Measurements from ENCODE around the gene MIP.

MIP gene

GRCh38 chr12:56434828-56435227 is 19.6 kb downstream of the MIP start:
- TF ChIP-seq CTCF (IDR thresholded peaks at IDR 0.05; ENCODE audit: low read length, missing control alignments), result no peak
- no peak for DNase-seq (ENCODE audit: low read depth)
- no peak overlapping the region for H3K4me3 ChIP-seq (replicated peaks; ENCODE audit: low read depth, low read length)

GRCh38 chr12:56431850-56432249 is 22.6 kb downstream of the MIP start:
- peak; percentile 77 for DNase-seq (ENCODE audit: low read depth)
- no peak for TF ChIP-seq CTCF (IDR thresholded peaks at IDR 0.05; ENCODE audit: low read length, missing control alignments)
- H3K4me3 ChIP-seq (replicated peaks; ENCODE audit: low read depth, low read length), result no peak overlapping the region

- DNase-seq (ENCODE audit: low read depth), result no peak
- H3K4me3 ChIP-seq (replicated peaks; ENCODE audit: low read depth, low read length), result no peak overlapping the region
- no peak for TF ChIP-seq CTCF (IDR thresholded peaks at IDR 0.05; ENCODE audit: low read length, missing control alignments)
Measured at GRCh38 chr12:56431288-56431687, 23.2 kb downstream of the MIP start.

- no peak overlapping the region for H3K4me3 ChIP-seq (replicated peaks; ENCODE audit: low read depth, low read length)
- DNase-seq (ENCODE audit: low read depth), result no peak
- TF ChIP-seq CTCF (IDR thresholded peaks at IDR 0.05; ENCODE audit: low read length, missing control alignments), result no peak
Measured at GRCh38 chr12:56425940-56426438, 28.5 kb downstream of the MIP start.

GRCh38 chr12:56425193-56425592 is 29.3 kb downstream of the MIP start:
- no peak for DNase-seq (ENCODE audit: low read depth)
- TF ChIP-seq CTCF (IDR thresholded peaks at IDR 0.05; ENCODE audit: low read length, missing control alignments), result no peak
- H3K4me3 ChIP-seq (replicated peaks; ENCODE audit: low read depth, low read length), result no peak overlapping the region

GRCh38 chr12:56420411-56420810 is 34.0 kb downstream of the MIP start:
- TF ChIP-seq CTCF (IDR thresholded peaks at IDR 0.05; ENCODE audit: low read length, missing control alignments), result no peak
- no peak for DNase-seq (ENCODE audit: low read depth)
- no peak overlapping the region for H3K4me3 ChIP-seq (replicated peaks; ENCODE audit: low read depth, low read length)

- DNase-seq (ENCODE audit: low read depth), result no peak
- no peak overlapping the region for H3K4me3 ChIP-seq (replicated peaks; ENCODE audit: low read depth, low read length)
- no peak for TF ChIP-seq CTCF (IDR thresholded peaks at IDR 0.05; ENCODE audit: low read length, missing control alignments)
Measured at GRCh38 chr12:56417739-56418138, 36.7 kb downstream of the MIP start.
